Measurements from ENCODE around the gene RNF151.

The RNF151 gene

DNA sequence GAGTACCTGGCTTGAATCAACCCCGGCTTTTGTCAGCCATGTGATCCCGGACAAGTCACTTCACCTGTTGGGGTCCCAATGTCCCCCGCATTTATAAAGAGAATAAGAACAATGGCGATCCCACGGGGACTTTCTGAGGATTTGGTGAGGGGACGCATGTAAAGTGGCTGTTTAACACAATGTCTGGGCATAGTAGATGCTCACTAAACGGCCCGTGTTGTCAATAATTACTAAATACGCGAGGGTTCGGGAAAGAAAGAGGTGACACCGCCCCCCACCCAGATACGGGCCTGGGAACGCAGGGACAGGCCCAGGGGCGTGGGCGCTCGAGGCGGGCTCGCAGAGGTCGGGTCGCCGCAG is 24.9 kb downstream of the RNF151 start:
- no peak for DNase-seq (ENCODE audit: low spot score)

DNA sequence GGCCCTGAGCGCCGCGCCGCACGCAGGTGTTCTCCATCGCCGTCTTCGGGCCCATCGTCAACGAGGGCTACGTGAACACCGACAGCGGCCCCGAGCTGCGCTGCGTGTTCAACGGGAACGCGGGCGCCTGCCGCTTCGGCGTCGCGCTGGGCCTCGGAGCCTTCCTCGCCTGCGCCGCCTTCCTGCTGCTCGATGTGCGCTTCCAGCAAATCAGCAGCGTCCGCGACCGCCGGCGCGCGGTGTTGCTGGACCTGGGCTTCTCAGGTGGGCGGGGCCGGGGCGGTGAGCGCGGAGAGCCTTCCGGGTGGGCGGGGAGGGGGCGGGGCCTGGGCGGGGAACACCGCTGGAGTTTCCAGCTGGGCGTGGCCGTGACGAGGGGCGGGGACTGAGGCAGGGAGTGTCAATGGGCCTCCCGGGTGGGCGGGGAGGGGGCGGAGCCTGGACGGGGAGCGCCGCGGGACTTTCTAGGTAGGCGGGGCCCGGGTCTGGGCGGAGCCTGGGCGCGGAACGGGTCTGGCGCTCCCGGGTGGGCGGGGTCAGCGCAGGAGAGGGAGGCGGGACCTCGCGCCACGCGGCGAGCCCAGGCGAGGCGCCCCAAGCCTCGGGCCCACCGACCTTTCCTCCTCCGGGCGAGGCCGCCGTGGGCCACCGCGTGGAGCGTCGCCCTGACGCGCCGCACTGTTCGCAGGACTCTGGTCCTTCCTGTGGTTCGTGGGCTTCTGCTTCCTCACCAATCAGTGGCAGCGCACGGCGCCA is 25.5 kb downstream of the RNF151 start:
- peak; percentile 95 for DNase-seq (ENCODE audit: low spot score)

DNA sequence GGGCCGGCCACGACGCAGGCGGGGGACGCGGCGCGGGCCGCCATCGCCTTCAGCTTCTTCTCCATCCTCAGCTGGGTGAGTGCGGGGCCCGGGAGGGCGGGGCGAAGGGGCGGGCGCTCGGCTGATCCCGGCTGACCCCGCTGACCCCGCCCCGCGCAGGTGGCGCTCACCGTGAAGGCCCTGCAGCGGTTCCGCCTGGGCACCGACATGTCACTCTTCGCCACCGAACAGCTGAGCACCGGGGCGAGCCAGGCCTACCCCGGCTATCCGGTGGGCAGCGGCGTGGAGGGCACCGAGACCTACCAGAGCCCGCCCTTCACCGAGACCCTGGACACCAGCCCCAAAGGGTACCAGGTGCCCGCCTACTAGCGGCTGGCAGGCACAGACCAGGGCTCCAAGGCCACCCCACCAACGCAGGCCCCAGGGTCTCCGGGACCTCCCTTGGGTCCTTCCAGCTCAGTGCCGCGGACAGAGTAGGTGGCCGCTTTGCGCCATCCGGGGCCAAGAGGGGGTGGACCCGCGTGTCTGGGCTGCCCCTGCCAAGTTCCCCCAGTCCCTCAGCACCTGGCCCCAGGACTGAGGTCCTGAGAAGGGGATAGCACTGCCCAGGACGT is 26.2 kb downstream of the RNF151 start:
- DNase-seq (ENCODE audit: low spot score) = no peak

DNA sequence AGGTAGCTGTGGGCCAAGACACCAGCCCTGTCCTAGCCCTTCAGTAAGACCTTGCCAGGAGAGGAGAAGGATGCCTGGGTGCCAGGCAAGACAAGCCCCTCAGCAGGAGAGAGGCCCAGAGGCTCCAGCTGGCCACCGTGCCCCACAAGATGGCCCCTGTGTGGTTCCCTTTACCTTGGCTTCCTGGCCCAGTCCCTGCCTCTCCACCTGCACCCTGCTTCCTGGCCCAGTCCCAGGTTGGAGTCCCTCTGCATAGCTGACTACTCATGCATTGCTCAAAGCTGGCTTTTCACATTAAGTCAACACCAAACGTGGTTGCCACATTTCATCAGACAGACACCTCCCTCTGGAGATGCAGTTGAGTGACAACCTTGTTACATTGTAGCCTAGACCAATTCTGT is 27.1 kb downstream of the RNF151 start:
- no peak for DNase-seq (ENCODE audit: low spot score)

DNA sequence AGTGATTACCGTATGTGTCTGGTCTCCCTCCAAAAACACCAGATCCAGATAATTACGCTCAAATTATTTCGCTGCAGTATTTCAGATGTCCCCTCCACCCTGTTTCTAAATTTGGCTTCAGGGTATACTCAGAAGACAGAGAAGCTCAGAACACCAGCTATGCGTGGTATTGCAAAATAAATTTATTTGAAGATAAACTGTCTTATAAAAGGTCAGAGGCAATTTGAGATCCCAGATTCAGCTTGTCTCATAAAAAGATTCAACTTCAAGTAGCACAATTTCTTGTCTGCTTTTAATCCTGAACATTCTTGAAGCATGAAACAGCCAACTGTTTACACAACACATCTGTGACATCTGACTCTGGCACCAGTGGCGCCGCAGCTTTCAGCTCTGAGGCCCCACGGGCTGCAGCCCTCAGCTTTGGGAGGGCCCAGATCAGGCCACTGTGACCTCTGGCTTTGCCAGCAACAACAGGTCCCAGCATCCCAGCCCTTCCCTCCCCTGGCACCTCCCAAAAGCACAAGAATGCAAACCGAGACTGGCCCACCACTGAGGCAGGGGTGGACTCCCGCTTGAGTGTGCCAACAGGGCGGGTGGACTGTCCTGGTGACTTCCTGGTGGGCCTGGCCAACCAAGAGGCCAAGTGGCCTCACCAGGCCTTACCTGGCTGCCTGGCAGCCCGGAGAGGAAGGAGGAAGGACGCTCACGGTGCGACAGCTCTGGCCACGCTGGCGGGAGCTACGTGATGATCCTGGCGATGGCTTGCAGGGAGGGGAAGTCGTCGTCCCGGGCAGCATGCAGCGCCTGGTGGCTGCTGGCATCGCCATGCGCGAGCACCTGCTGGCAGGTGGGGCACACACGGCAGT is 31.1 kb downstream of the RNF151 start:
- no peak for DNase-seq (ENCODE audit: low spot score)

DNA sequence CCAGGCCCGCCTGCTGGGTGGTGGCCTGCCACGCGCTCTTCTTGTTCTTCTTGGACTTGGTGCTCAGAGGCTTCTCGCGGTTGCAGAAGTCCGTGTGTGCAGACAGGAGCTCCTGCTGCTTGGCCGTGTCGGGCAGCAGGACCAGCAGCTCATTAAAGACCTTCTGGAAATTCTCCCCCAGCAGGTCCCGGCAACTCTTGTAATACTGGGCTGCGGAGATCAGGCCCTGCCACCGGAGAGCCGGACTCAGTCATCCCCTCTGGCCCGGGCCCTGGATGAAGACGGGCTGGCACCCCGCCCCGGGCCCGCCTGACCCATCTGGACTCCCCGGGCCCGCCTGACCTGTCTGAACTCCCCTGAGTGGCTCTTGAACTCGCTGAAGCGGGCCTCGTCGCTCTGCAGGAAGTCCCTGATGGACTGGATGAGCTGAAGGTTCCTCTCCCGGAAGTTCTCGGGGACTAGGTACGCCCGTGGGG is 31.7 kb downstream of the RNF151 start:
- no peak for DNase-seq (ENCODE audit: low spot score)

DNA sequence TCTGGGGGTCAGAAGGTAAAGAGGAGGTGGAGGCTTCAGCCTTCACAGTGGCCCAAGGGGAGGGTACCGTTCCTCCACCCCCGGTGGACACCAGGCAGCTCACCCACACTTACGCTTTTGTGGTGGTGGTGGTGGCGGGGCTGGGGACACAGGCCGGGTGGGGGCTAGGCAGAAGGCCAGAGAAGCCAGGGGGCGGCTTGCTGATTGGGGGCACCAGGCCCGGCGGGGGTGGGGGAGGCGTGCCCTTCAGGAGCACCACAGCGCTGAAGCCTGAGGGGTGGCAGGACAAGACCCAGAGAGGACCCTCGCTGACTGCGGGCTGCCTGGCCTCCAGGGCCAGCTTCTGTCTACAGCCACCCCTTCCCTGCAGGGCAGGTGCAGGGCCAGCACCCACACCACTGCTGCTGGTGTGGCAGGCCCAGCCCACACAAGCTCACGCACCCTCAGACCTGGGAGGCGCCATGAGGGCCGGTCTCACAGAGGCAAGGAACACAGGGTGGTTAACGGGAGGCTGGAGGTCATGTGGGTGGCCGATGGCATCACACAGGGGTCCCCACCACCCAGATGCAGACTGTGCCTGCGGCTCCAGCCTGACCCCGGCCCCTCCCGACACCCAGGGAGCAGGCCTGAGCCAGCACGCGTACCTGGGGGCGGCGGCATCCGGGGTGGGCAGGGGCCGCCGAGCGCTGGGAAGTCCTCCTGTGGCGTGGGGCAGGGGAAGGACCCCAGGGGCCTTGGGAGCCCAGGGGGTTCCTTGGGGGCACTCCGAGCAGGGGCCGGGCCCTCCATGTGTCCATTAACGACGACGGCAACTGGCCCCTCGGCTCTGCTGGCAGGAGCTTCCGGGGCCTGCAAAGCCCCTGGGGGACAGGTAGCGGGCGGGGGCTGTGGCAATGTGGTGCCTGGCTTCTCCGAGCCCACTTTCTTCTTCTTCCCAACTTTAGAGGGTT is 32.5 kb downstream of the RNF151 start:
- no peak for DNase-seq (ENCODE audit: low spot score)

DNA sequence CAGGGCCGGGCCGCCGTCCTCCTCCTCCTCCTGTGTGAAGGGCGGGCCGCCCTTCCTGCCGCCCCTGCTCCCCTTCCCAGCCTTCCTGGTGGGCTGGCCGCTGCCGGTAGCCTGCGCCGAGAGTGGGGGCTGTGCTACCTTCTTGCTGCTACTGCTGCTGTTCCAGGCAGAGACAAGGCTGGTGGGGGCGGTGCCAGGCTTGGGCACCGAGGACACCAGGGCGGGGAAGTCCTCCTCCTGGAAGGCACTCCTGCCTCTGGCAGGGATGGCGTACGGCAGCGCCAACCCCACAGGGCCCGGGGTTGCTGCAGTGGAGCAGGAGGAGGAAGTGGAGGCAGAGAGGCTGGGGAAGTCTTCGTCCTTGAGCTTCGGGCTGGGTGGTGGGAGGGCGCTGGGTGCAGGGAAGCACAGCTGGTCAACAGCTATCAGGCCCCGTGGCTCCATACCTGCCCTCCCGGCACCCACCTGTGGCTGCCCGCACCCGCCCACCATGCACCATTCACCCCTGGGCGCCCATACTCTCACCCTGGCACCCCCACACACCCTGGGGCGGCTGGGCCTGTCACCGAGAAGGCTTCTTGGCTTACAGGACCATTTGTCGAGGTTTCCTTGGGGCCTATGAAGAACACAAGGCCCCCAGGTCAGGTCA is 33.3 kb downstream of the RNF151 start:
- no peak for DNase-seq (ENCODE audit: low spot score)

DNA sequence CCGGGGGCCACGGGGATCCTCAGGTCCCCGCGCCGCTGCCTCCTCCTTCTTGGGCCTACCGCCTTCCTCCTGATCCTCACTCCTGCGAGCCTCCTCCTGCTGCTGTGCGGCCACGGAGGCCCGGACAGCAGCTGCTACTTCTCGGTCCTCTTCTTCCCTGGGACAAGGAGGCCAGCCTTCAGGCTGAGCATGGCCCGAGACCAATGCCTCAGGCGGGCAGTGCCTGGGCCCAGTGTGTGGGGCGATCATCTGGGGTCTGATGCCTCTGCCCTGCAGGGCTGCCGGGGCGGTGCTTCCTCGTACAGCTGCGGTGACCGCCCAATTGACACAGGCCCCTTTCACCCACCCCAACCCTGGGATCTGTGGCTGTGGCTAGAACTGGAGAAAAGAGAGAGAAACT is 34.4 kb downstream of the RNF151 start:
- no peak for DNase-seq (ENCODE audit: low spot score)

DNA sequence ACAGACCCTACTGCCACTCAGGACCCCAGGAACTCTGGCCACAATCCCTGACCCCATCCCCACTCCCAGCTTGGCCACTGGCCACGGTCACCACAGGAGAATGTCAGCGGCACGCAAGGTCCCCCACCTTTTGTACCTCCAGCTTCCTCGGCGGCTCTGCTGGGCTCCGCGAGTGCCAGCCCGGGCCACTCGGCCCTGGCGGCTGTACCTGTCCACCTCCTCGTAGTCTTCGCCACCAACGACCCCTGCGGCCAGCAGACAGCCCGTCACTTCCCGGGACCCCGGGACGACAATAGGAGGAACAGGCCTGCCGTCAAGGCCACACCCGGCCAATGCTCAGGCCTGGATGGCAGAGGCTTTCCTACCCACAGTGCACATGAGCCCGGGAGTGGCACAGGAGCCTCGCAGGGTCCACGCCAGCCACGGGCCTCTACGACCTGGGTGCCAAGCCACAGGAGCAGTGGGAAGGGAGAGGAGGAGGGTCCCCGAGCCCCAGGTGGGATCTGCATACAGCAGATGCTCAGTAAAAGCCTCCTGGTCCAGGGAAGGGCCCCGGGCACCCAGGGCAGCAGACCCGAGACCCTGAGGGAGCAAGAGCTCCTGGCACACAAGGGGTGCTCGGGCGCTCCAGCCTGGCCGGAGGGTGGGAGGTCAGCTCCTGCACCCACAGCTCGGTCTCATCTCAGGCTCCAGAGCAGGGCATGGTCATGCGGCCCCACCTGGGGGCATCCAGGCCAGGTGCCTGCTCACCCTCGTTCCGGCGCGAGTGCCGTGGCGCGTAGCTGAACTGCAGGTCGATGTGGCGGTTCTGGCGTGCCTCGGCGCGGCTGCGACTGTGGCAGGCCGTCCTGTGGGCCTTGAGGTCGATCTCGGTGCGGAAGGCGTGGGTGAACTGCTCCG is 35.0 kb downstream of the RNF151 start:
- DNase-seq (ENCODE audit: low spot score) = no peak

DNA sequence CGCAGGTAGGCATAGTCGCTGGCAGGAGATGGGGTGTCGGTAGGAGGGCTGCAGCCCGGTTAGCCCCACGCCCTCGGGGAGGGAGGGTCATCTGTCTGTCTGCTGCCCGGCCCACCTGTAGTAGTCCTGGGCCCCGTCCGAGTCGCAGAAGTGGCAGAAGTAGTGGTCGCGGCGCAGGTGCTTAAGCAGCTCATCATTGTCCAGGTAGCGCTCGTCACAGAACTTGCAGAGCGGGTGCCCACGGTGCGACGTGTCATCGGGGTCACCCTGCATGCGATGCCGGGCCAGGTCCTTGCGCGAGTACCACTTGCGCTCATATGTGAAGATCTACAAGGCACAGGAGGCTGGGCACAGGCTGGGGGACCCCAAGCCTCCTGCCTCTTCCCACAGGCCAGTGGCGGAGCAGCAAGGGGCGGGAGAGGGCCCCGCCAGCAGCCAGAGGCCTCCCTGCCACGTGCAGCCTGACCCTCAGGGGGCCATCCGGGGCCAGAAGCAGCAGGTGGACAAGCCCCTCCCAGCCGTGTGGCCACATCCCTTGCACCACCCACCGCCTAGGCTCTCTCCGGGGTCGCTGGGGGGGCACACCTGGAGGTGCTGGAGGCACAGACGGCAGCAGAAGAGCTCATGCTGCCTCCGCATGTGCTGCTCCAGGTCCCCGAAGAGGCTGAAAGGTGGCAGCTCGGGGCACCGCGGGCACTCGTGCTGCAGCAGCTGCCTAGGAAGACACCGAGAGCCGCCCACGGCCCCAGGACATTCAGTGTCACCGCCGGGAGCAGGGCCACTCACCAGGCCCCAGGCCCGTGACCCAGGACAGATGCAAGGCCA is 36.0 kb downstream of the RNF151 start:
- no peak for DNase-seq (ENCODE audit: low spot score)

DNA sequence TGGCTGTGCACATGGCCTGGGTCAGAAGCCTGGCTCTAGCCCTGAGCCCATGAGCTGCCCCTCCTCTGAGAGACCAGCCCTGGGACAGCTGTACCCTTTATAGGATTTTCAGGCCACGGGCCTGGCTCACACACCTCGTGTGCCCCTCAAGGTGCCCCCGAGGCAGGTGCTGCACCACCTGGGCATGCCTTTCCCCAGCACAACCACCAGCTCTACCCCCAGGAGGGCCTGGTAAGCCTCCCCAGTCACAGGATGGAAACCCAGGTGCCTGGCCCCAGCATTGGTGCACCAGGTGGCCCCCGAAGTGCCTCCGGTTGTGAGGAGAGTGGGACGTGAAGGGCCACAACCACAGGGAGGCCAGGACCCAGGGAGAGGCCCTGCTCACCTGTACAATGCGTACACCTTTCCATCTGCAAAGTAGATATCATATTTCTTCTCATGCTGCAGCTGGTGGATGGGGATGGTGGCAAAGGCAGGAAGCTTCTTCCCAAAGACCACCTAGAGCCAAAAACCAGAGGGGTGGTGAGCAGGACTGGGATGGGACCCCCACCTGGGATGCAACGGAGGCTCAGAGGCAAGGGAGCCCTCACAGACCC is 36.7 kb downstream of the RNF151 start:
- DNase-seq (ENCODE audit: low spot score) = no peak

DNA sequence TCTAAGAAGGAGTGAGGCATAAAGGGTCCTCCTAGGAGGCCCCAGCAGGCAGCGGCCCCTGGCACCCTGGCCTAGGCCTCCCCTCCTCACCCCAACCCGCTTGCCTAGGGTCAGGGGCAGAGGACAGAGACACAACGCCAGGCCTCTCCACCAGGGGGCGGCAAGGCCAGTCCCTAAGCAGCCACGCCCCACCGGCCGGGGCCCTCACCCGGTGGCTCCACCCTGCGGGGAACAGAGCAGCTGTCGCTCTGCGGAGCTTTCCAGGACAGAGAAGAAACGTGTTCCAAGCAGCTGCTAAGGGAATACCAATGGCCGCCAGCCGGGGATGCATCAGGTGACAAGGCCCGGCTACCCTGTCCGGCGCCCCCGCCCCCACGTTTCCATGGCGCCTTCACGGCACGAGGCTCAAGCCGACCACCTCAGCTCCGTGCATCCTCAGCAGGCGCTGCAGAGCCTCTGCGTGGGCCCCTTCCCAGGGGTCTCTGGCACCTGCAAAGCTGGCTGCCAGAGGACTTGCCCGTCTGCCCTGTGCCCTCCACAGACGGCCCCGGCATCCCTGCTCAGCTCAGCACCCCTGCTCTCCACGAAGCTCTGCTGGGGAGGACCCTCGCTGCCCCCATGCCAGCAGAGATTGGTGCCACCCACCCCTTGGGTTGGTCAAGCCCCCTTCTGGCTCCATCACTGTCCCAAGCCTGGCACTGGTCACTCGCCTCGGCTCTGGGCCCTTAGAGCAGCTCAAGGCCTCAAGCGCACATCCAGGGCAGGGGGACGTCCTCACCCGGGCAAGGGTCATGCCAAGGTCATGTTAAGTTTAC is 37.4 kb downstream of the RNF151 start:
- DNase-seq (ENCODE audit: low spot score) = peak; percentile 91

DNA sequence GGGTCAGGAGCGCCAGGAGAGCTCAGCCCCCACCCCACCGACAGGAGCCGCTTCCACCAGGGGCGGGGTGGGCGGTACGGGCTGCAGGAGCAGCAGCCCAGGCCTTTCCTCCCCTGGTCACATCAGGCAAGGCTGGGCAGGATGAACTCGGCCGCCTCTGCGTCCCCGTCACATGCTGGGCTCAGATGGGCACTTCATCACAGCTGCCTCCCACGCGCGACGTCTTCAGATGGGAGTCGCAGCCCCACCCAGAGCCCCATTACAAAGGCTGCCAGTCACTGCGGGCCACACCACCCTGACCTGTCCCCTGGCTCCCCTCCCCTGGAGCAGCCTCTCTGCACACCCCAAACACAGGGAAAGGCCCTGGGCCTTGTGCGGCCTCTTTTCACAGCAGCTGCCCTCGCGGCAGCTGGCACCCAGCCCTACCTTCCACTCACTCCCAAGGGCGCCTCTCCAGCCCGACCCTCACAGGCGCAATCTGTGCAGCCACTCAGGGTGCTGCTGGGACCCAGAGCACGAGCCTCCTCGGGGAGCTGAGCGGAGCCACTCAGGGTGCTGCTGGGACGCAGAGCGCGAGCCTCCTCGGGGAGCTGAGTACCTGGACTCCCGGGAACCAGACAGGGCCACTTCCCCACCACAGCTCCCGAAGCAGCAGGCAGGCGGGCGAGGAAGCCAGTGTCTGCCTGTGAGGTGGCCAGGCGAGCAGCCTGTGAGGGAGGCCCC is 38.3 kb downstream of the RNF151 start:
- DNase-seq (ENCODE audit: low spot score) = no peak

DNA sequence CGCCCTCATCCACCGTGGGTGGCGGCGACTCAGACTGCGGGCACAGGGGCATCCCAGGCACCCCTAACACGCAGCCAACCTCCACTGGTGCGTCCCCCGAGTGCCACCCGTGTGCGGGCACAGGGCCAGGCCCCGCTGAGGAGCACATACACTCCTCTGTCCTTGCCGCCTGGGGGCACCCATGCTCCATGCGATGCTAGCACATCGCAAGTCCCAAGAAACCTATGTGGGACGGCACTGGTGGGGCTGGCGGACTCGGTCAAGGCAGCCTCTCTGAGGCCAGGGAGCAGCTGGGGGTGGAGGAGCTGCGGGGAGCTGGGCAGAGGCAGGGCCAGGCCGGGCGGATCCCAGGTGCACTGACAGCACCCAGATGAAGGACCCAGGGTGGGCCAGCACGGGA is 39.0 kb downstream of the RNF151 start:
- no peak for DNase-seq (ENCODE audit: low spot score)

DNA sequence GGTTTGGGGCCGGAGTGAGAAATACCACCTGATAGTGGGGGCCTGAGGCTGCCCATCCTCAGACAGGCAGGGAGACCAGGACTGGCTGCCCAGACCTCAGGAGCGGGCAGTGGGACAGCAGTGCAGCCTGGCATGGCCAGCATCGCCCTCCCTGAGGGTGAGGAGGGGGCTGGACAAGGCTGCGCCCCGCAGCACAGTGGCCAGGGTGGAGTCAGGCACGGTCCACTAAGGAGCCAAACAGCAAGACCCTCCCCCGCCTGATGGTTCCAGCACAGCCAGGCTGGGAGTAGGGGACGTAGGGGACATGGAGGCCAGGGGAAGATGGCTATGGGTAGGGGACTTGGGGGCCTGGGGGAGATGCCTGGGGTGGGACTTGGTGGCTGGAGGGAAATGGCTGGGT is 39.7 kb downstream of the RNF151 start:
- no peak for DNase-seq (ENCODE audit: low spot score)

DNA sequence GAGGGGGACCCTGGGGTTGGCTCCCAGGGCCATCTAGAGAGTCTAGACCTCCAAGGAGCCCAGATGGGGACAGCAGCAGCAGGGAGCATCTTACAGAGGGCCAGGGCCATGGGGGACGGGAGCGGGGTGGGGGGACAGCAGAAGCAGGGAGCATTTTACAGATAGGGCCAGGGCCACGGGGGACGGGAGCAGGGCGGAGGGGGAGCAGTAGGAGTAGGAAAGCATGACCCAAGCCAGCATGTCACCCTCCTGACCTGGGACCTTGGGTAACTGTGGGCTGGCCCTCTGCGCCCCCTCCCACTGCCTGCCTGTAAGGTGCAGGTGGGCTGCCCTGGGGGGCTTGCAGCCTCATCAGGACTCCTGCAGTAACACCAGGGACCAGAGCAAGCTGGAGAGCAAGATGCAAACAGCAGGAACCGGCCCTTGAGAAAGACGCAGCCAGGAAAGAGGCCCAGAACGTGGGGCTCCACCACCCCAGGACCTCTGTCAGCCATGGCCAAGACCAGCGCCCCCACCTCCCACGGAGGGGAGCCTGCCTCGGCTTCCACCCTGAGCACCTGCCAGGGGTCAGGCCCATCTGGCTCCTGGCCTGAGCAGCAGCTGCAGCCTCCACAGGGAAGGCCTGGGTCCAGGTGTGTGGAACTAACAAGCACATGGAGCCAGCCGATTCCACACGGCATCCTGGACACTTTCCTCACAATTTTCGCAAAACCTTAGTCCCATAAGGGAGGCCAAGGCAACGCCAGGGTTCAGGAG is 40.6 kb downstream of the RNF151 start:
- DNase-seq (ENCODE audit: low spot score) = no peak

All from left forelimb (tissue), 1 donor.